NCI-H128 (cell line): ENCODE data around the gene CTSZ.
"Not testable (repeated sequence)": the region's sequence is repeated elsewhere in the genome, so short reads cannot be mapped to it uniquely, and the experiment has no call there.

Experiments used
- DNase-seq: peaks from one replicate; lab custom pipeline; 2025; ENCODE audit not compliant: unreplicated experiment; lab: John Stamatoyannopoulos, UW

The CTSZ gene

DNA sequence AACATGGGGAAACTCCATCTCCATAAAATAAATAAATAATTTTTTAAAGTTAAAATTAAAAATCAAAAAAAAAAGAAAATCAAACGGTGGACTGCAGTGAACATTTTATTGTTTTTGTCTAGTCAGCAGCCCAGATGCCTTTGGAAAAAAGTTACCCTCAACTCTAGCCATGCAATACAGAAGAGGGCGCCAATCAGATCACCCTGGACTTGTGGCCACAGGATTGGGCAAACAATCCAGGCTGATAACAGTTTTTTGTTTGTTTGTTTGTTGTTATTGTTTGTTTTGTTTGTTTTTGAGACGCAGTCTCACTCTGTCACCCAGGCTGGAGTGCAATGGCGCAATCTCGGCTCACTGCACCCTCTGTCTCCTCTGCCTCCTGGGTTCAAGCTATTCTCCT lies 56.5 kb downstream of the CTSZ start:
- no peak for DNase-seq

DNA sequence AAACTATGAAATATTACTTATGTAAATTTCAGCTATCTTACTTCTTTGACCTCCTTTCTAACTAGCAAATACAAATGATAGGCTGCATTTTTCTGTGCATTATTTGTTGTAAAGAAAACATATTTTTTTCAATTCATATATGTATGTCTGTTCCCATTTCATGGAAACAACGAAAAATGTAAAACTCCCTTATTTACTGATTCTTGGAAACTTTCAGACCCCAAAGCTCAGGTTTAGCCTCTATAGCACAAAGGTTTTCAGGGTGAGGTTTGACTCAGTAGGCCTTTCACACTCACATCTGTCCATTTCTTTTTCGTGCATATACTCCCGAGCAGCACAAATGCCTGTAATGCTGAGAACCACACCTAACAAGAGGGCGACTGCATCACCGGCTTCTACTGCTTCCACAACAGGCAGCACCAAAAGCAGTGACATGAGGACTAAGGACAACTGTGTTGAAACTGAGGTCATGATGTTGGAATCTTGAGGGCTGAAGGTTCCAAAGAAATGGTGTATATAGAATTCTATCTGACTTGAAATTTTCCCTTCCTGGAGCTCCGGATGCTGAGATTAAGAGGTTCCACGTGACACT lies 59.2 kb downstream of the CTSZ start:
- DNase-seq = not testable (repeated sequence)

DNA sequence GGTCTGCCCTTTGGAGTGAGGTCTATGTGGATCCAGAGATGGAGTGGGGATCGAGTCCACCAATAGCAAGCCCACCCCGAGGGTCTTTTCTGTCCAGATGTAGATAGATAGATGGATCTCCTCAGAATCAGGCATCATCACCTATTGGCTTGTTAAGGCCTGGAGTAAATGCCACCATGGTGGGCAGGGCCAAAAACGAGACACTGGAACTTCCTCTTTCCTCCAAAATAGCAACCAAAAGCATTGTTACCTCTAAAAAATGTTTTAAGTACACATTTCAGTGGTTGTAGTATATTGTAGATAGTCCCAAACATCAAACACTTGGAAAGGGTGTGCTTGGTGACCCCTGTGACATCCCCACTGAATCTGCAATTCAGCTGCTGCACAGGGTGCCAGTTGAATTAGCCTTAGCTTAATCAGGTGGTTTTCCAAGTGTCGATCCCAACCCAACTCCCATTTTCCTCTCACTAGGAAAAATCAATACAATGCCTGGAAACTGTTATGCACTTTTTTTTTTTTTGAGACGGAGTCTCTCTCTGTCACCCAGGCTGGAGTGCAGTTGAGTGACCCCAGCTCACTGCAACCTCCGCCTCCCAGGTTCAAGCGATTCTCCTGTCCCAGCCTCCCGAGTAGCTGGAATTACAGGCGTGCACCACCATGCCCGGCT lies 61.0 kb downstream of the CTSZ start:
- DNase-seq = no peak
